H1 (cell line): ENCODE data around the gene RANBP17. TPM values are rescaled to one million over a fixed set of nuclear protein-coding genes. Genes with fewer than 3 reads are reported as not detected.

Experiments used
- CHD2 ChIP-seq: IDR thresholded peaks from 2 replicates; pipeline ENCODE4 v1.6.1; 2012; ENCODE audit warnings: low read length, improper control_type of control experiment
- CHD7 ChIP-seq: fragments of 300-600 bp; sonication (generic); IDR thresholded peaks from 2 replicates; pipeline ENCODE4 v1.7.1; 2012; ENCODE audit warnings: low read length, moderate library complexity, mild to moderate bottlenecking, inconsistent platforms; ENCODE audit not compliant: insufficient replicate concordance
- RNF2 ChIP-seq: fragments of 200-900, 300-1000 bp; sonication (generic); IDR thresholded peaks from 2 replicates; pipeline ENCODE4 v1.7.1; 2016; ENCODE audit warnings: borderline replicate concordance, low read depth, mild to moderate bottlenecking, antibody characterized with exemption, low read length; ENCODE audit not compliant: poor library complexity, severe bottlenecking; ENCODE audit errors: missing control alignments
- polyA plus RNA-seq, 7 experiments: library from polyadenylated mRNA; depleted of rRNA in 3 of 7; stranded (reverse) in 5 of 7; unstranded in 2 of 7; fragments of >200 nt in 5 of 7; fragments of 200-250 nt in 2 of 7; gene quantifications; 1 replicate in 5 of 7; 2 replicates in 1 of 7; 4 replicates in 1 of 7; pipeline versions ENCODE4 v1.2.1 to v1.2.3, GENCODE V29; 2011 to 2013; ENCODE audit warnings: missing spikeins in 2 of 7, mixed read lengths in 2 of 7
- total RNA-seq: library from RNA; stranded (reverse); fragmentation: NEBNext Ultra II Directional; extraction: Animal tissue kit (Norgen Biotek cat#: 25700); gene quantifications from 2 replicates; pipeline ENCODE4 v1.2.1, GENCODE V29; 2021

The RANBP17 gene
- total and polyA plus RNA-seq, 2 of the 8 experiments (the other 6 are each of a cell fraction or from before 2014, with no cell fraction given), result 8.6 to 21.3 TPM

GRCh38 chr5:171149333-171149732 lies 287.5 kb downstream of the RANBP17 start (continued):
- TF ChIP-seq CHD7, result no peak
- TF ChIP-seq RNF2, result no peak
- TF ChIP-seq CHD2, result no peak
